Measurements from ENCODE around the gene BUD31. TPM values are rescaled to one million over a fixed set of nuclear protein-coding genes. Genes with fewer than 3 reads are reported as not detected.

Gene BUD31
- total and polyA plus RNA-seq, 2 experiments from 2014 or later, result 77.1 to 247 TPM

DNA sequence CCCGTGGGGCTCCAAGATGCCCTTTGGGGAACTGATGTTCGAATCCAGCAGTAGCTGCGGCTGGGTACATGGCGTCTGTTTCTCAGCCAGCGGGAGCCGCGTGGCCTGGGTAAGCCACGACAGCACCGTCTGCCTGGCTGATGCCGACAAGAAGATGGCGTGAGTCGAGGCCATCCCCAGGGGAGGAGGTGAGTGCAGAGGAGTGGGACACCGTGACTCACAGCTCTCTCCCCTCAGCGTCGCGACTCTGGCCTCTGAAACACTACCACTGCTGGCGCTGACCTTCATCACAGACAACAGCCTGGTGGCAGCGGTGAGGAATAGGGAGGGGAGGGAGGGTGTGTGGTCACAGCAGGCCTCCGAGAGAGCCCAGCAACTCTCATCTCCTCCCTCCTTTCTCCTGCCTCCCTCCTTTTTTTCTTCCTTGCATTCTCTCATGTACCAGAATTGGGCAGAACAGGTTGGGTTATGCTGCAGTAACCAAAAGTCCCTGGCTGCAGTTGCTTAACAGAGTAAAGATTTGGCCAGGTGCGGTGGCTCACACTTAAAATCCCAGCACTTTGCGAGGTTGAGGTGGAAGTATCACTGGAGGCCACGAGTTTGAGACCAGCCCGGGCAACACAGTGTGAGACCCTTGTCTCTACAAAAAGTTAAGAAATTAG, 17.7 kb upstream of the BUD31 start:
- H3K9me3 Mint-ChIP-seq, result no peaks in the 10 kb centered on the region
- Histone ChIP-seq H3K27me3 (ENCODE audit: insufficient read depth) (no peaks in the 10 kb centered on the region), H3K4me2 (no peak overlapping the region), H3K79me2 (replicated peaks; ENCODE audit: insufficient read depth) (no peaks in the 10 kb centered on the region), H3K27ac (ENCODE audit: low read depth) (no peak overlapping the region), H3K4me1 (ENCODE audit: insufficient read depth) (peaks cover 5% of the 10 kb centered on the region; the same call in 1 of the 2 replicates), H3K4me3 (no peak overlapping the region), H3K36me3 (ENCODE audit: insufficient read depth) (peaks cover 6% of the 10 kb centered on the region; the same call in 1 of the 2 replicates), H2AFZ (no peak overlapping the region), H3F3A (replicated peaks; ENCODE audit: low read depth) (peaks cover 29% of the 10 kb centered on the region), H3K9me2 (ENCODE audit: insufficient read depth) (no peaks in the 10 kb centered on the region), H4K20me1 (replicated peaks; ENCODE audit: insufficient read depth) (peaks cover 10% of the 10 kb centered on the region; the same call in 1 of the 2 replicates)
- no peak overlapping the region for H3K27ac Mint-ChIP-seq
- no peak for TF ChIP-seq REST (IDR thresholded peaks at IDR 0.05; ENCODE audit: unreplicated experiment)
- TF ChIP-seq EZH2phosphoT487 (IDR thresholded peaks at IDR 0.05; ENCODE audit: unreplicated experiment), result no peak
- no peak for TF ChIP-seq JUNB (IDR thresholded peaks at IDR 0.05; ENCODE audit: unreplicated experiment)
- TF ChIP-seq STAT1 (IDR thresholded peaks at IDR 0.05; ENCODE audit: unreplicated experiment), result no peak
- no peak for TF ChIP-seq POLR2AphosphoS5 (IDR thresholded peaks at IDR 0.05; ENCODE audit: low read depth)
- no peak for TF ChIP-seq CREB1 (CRISPR knock-in tag; IDR thresholded peaks at IDR 0.05; ENCODE audit: low read depth)
- TF ChIP-seq ZNF331 (CRISPR knock-in tag; IDR thresholded peaks at IDR 0.05; ENCODE audit: low read depth), result no peak
- TF ChIP-seq EZH2 (IDR thresholded peaks at IDR 0.05; ENCODE audit: low read depth, unreplicated experiment), result no peak
- TF ChIP-seq ZNF114 (CRISPR knock-in tag; IDR thresholded peaks at IDR 0.05), result no peak
- no peak for TF ChIP-seq NANOG (IDR thresholded peaks at IDR 0.05; ENCODE audit: borderline replicate concordance)
- TF ChIP-seq CTCF (conservative IDR thresholded peaks at IDR 0.05; ENCODE audit: low read depth in 2 of 2), result no peak
- no peak for TF ChIP-seq ETS1 (IDR thresholded peaks at IDR 0.05)
- no peak for TF ChIP-seq ZNF462 (CRISPR knock-in tag; IDR thresholded peaks at IDR 0.05)
- peaks cover 42% of the 10 kb centered on the region for H3K36me3 Mint-ChIP-seq (ENCODE audit: low read depth)
- peaks cover 13% of the 10 kb centered on the region for H3K4me1 Mint-ChIP-seq
- peak overlapping the region; percentile 29; the same call in 1 of the 3 replicates for H3K4me3 Mint-ChIP-seq
- ATAC-seq (no peak), DNase-seq (ENCODE audit: low spot score) (no peak)
- peaks cover 26% of the 10 kb centered on the region for H3K27me3 Mint-ChIP-seq (ENCODE audit: insufficient read depth, low read depth, poor library complexity)
